Osteoblast (primary cell): ENCODE measurements around the gene FOXRED2. TPM values are rescaled to one million over a fixed set of nuclear protein-coding genes. Genes with fewer than 3 reads are reported as not detected.
"Not testable (repeated sequence)": the region's sequence is repeated elsewhere in the genome, so short reads cannot be mapped to it uniquely, and the experiment has no call there.

Experiments used
- DNase-seq: peaks from one replicate; pipeline ENCODE4 v3.0.0; 2011; ENCODE audit warnings: low spot score, mixed read lengths; ENCODE audit not compliant: insufficient read length; ENCODE audit errors: missing footprints
- H2AFZ ChIP-seq: 2 replicates; pipeline ENCODE4 v1.6.0; 2011; ENCODE audit warnings: mild to moderate bottlenecking, low read length
- H3K27ac ChIP-seq: 2 replicates; pipeline ENCODE4 v1.5.1; 2011; ENCODE audit warnings: mild to moderate bottlenecking, low read depth, low read length, moderate library complexity
- H3K27me3 ChIP-seq: 2 replicates; pipeline ENCODE4 v1.6.0; 2012; ENCODE audit warnings: mild to moderate bottlenecking, control low read depth, inconsistent platforms, low read length, moderate library complexity; ENCODE audit not compliant: insufficient read depth
- H3K36me3 ChIP-seq: 2 replicates; pipeline ENCODE4 v1.5.1; 2011; ENCODE audit warnings: mild to moderate bottlenecking, low read length, control low read depth, moderate library complexity; ENCODE audit not compliant: insufficient read depth
- H3K4me1 ChIP-seq: 2 replicates; pipeline ENCODE4 v1.5.1; 2011; ENCODE audit warnings: mild to moderate bottlenecking, low read length, control low read depth, moderate library complexity; ENCODE audit not compliant: insufficient read depth
- H3K4me2 ChIP-seq: 2 replicates; pipeline ENCODE4 v1.6.0; 2011; ENCODE audit warnings: mild to moderate bottlenecking, low read length; ENCODE audit not compliant: insufficient read depth
- H3K4me3 ChIP-seq: fragments of 200-600 bp; sonication (generic); 3 replicates; pipeline ENCODE4 v1.5.1; 2012; ENCODE audit warnings: mild to moderate bottlenecking, low read length, inconsistent platforms; ENCODE audit not compliant: insufficient read depth
- H3K79me2 ChIP-seq: 2 replicates; pipeline ENCODE4 v1.6.0; 2012; ENCODE audit warnings: mild to moderate bottlenecking, low read length, control low read depth, inconsistent platforms; ENCODE audit not compliant: insufficient read depth
- H3K9me3 ChIP-seq: 2 replicates; pipeline ENCODE4 v1.5.1; 2011; ENCODE audit warnings: low read depth, low read length, control low read depth
- H4K20me1 ChIP-seq: 2 replicates; pipeline ENCODE4 v1.6.0; 2012; ENCODE audit warnings: mild to moderate bottlenecking, low read length, control low read depth; ENCODE audit not compliant: insufficient read depth
- total RNA-seq: library from RNA; depleted of rRNA; stranded (reverse); fragments of >200 nt; gene quantifications from 2 replicates; pipeline ENCODE4 v1.2.3, GENCODE V29; 2012
- TF ChIP-seq, protein P1 (sequence below): IDR thresholded peaks from 2 replicates; pipeline ENCODE4 v1.5.1; 2011; ENCODE audit warnings: mild to moderate bottlenecking, low read depth, low read length, moderate library complexity; ENCODE audit errors: extremely low read depth

Gene FOXRED2
- total RNA-seq, 1 donor = 16.3 TPM

- peak overlapping the region; percentile 56 for H2AFZ ChIP-seq
- H3K4me3 ChIP-seq = peak overlapping the region; percentile 69
- H4K20me1 ChIP-seq = no peaks in the 10 kb centered on the region
- peak overlapping the region; percentile 72 for H3K4me2 ChIP-seq
- H3K27ac ChIP-seq = peak overlapping the region; percentile 41
- H3K4me1 ChIP-seq = peaks cover 20% of the 10 kb centered on the region
- H3K27me3 ChIP-seq = no peaks in the 10 kb centered on the region
- H3K36me3 ChIP-seq = no peaks in the 10 kb centered on the region
- DNase-seq = peak; percentile 19
- no peaks in the 10 kb centered on the region for H3K79me2 ChIP-seq
- no peaks in the 10 kb centered on the region for H3K9me3 ChIP-seq
- TF ChIP-seq, protein P1, sequence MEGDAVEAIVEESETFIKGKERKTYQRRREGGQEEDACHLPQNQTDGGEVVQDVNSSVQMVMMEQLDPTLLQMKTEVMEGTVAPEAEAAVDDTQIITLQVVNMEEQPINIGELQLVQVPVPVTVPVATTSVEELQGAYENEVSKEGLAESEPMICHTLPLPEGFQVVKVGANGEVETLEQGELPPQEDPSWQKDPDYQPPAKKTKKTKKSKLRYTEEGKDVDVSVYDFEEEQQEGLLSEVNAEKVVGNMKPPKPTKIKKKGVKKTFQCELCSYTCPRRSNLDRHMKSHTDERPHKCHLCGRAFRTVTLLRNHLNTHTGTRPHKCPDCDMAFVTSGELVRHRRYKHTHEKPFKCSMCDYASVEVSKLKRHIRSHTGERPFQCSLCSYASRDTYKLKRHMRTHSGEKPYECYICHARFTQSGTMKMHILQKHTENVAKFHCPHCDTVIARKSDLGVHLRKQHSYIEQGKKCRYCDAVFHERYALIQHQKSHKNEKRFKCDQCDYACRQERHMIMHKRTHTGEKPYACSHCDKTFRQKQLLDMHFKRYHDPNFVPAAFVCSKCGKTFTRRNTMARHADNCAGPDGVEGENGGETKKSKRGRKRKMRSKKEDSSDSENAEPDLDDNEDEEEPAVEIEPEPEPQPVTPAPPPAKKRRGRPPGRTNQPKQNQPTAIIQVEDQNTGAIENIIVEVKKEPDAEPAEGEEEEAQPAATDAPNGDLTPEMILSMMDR = no peak
Measured at GRCh38 chr22:36455571-36456463, 51.0 kb downstream of the FOXRED2 start.

DNA sequence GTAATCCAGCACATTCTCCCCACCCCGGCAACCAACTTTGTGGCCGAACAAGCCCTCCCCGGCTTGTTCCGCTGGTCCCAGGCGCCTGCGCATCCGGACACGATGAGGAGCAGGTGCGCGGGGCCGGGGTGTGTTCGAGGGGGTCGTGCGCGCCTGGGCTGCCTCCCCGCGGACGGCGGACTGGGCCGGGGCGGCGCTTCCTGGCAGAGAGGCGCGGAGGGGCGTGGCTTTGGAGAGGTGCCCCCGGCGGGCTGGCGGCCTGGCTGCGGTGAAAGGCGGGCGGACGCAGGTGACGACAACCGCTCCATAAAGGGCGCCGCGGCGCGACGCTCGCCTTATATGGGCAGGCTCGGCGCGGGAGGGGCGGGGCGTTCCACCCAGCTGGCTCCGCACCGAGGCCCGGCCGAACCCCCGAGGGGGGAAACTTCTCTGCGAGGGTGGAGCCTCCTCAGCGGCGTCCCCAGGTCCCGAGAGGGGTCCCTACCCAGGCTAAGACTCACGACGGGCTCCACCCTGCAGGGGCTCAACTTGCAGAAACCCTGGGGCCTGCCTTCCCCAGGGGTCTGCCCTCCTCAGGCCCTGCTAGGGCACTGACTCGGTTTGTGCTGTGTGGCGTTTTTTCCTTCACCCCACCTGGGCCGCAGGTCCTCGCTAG, 51.8 kb downstream of the FOXRED2 start:
- H3K4me3 ChIP-seq = peak overlapping the region; percentile 69
- peak overlapping the region; percentile 72 for H3K4me2 ChIP-seq
- TF ChIP-seq, protein P1 = no peak
- no peaks in the 10 kb centered on the region for H3K36me3 ChIP-seq
- H3K27me3 ChIP-seq = no peaks in the 10 kb centered on the region
- peak; percentile 97 for DNase-seq
- H3K79me2 ChIP-seq = no peaks in the 10 kb centered on the region
- peak overlapping the region; percentile 70 for H2AFZ ChIP-seq
- H4K20me1 ChIP-seq = no peaks in the 10 kb centered on the region
- H3K27ac ChIP-seq = peak overlapping the region; percentile 41
- H3K9me3 ChIP-seq = no peaks in the 10 kb centered on the region
- H3K4me1 ChIP-seq = peaks cover 20% of the 10 kb centered on the region

DNA sequence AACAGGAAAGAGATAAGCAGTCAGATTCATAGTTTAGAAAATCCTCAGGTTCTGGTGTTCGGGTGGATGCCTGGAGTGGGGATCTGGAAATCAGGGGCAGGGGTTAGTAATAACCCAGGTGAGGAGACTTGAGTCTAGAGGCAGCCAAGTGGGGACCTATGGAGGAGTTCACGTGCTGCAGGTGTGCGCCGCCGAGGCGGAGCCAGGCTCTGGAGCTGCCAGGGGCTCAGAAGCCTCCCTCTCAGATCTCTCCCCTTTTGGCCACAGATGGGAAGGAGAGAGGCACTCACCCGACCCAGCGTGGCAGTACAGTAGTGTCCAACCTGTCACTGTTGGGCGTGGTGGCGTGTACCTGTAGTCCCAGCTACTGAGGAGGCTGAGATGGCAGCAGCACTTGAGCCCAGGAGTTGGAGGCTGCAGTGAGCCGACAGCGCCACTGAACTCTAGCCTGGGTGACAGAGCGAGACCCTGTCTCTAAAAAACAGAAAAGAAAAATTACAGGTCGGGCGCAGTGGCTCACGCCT, 52.9 kb downstream of the FOXRED2 start:
- no peak overlapping the region for H3K4me2 ChIP-seq
- H3K79me2 ChIP-seq = no peaks in the 10 kb centered on the region
- no peaks in the 10 kb centered on the region for H3K36me3 ChIP-seq
- no peak overlapping the region for H3K27ac ChIP-seq
- H2AFZ ChIP-seq = no peak overlapping the region
- TF ChIP-seq, protein P1 = no peak
- H3K27me3 ChIP-seq = no peaks in the 10 kb centered on the region
- peaks cover 20% of the 10 kb centered on the region for H3K4me1 ChIP-seq
- no peaks in the 10 kb centered on the region for H4K20me1 ChIP-seq
- no peaks in the 10 kb centered on the region for H3K9me3 ChIP-seq
- no peak overlapping the region for H3K4me3 ChIP-seq
- no peak for DNase-seq

GRCh38 chr22:36452978-36453607, 53.7 kb downstream of the FOXRED2 start:
- not testable (repeated sequence) for DNase-seq
- peaks cover 14% of the 10 kb centered on the region for H3K4me1 ChIP-seq

More at GRCh38 chr22:36452978-36453607, 53.7 kb downstream of the FOXRED2 start:
- not testable (repeated sequence) for H3K4me2 ChIP-seq, H3K27ac ChIP-seq, H3K79me2 ChIP-seq, H3K9me3 ChIP-seq, H3K27me3 ChIP-seq, H3K4me3 ChIP-seq, H4K20me1 ChIP-seq, H3K36me3 ChIP-seq, H2AFZ ChIP-seq
